B cell (primary cell): ENCODE results near the gene PRKCA.

Source experiments
- EZH2 ChIP-seq: IDR thresholded peaks from 2 replicates; pipeline ENCODE4 v1.6.1; 2012; ENCODE audit warnings: borderline replicate concordance, low read depth, mild to moderate bottlenecking, moderate library complexity, low read length; ENCODE audit not compliant: insufficient read depth, poor library complexity, severe bottlenecking
- TF ChIP-seq, protein P1 (sequence below): fragments of 200-600 bp; IDR thresholded peaks from one replicate; pipeline ENCODE4 v1.8.0; 2022; ENCODE audit warnings: antibody characterized with exemption, mild to moderate bottlenecking

DNA sequence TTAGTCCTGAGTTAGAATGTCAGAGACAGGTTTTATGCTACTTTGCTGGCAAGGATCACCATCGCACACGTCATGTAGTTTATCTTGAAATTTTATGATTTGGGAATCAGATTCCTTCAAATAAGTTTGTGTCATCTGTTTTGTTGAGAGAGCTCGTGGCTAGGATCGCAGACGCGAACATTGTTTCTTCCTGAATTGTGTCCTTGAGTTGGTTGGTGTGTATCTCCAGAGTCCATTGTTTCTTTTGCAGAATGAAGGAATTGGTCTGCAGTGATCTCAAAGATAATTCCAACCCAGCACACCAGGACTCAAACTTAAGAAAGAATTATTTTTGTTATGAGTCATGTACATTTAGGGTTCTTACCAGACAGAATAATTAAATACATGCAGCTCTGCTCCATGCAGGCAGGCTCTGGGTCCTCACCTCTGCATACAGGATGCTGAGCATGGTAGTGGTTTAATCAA lies 51.6 kb downstream of the PRKCA start:
- TF ChIP-seq, protein P1, sequence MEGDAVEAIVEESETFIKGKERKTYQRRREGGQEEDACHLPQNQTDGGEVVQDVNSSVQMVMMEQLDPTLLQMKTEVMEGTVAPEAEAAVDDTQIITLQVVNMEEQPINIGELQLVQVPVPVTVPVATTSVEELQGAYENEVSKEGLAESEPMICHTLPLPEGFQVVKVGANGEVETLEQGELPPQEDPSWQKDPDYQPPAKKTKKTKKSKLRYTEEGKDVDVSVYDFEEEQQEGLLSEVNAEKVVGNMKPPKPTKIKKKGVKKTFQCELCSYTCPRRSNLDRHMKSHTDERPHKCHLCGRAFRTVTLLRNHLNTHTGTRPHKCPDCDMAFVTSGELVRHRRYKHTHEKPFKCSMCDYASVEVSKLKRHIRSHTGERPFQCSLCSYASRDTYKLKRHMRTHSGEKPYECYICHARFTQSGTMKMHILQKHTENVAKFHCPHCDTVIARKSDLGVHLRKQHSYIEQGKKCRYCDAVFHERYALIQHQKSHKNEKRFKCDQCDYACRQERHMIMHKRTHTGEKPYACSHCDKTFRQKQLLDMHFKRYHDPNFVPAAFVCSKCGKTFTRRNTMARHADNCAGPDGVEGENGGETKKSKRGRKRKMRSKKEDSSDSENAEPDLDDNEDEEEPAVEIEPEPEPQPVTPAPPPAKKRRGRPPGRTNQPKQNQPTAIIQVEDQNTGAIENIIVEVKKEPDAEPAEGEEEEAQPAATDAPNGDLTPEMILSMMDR, result no peak
- no peak for TF ChIP-seq EZH2
